B cell (primary cell): ENCODE measurements around the gene DIPK1B.

Experiments used
- CTCF ChIP-seq: fragments of 200-600 bp; IDR thresholded peaks from one replicate; pipeline ENCODE4 v1.8.0; 2022; ENCODE audit warnings: antibody characterized with exemption, mild to moderate bottlenecking
- EZH2 ChIP-seq: IDR thresholded peaks from 2 replicates; pipeline ENCODE4 v1.6.1; 2012; ENCODE audit warnings: borderline replicate concordance, low read depth, mild to moderate bottlenecking, moderate library complexity, low read length; ENCODE audit not compliant: insufficient read depth, poor library complexity, severe bottlenecking

- no peak for TF ChIP-seq EZH2
- TF ChIP-seq CTCF: no peak
These were observed 5.0 kb downstream of the DIPK1B start for GRCh38 chr9:136717399-136717798.
